ENCODE data around the gene TH.

Gene TH

GRCh38 chr11:2115308-2115707 lies 56.3 kb downstream of the TH start:
- no peak for DNase-seq (ENCODE audit: extremely low read depth in 1 of 2, low read depth in 1 of 2)

- no peak for DNase-seq (ENCODE audit: extremely low read depth in 1 of 2, low read depth in 1 of 2)
Observed at GRCh38 chr11:2114430-2115241, 57.0 kb downstream of the TH start.
